Measurements from ENCODE around the gene RPL12. TPM values are rescaled to one million over a fixed set of nuclear protein-coding genes. Genes with fewer than 3 reads are reported as not detected.

RPL12 gene
- total RNA-seq, 4 donors from 2014 or later: 2,005 to 2,223 (median 2,119) TPM

DNA sequence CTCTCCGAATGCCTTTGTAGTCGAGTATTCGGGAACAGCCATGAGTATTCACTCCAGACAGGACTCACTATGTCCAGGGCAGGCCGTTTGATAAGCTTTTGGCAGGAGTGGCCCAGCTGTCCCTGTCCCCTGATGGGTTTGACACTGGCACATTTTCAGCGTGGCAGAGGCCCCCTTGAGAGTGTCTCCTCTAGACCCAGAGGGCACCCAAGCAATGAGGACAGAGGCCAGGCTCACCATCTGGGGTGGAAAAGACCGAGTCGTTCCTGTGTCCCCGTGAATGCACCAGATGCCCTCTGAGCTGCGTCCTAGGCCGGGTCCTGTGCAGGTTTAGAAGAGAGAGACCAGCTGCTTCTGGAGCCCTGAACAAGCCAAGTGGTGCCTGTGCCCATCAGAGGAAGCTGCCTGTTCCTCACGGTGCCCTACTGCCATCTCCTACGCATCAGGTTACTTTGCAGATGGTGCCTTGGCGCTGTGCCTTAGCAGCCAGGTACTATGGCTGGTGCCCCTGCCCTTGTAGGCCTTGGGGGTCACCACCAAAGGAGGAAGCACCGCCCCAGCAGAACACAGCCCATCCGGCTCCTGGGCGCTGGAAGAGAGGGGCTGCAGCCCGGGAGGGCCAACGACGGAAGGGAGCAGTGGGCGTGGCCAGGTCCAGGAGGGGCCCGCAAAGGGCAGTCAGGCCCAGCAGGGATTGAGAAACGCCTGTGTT lies 42.5 kb upstream of the RPL12 start:
- H3K9me3 ChIP-seq: no peaks in the 10 kb centered on the region
- H3K4me3 ChIP-seq: no peak overlapping the region
- H3K27ac ChIP-seq: no peak overlapping the region
- 79 to 80% methylated on average over 20 to 21 of the region's 22 CpGs for WGBS, 2 donors
- no peak for DNase-seq (ENCODE audit: low spot score in 2 of 2)
- no peaks in the 10 kb centered on the region for H3K27me3 ChIP-seq
- H3K36me3 ChIP-seq: peaks cover 0 to 98% (median 2%) of the 10 kb centered on the region in 3 donors
- no peak for TF ChIP-seq EP300 (IDR thresholded peaks at IDR 0.05)
- TF ChIP-seq, protein P1, sequence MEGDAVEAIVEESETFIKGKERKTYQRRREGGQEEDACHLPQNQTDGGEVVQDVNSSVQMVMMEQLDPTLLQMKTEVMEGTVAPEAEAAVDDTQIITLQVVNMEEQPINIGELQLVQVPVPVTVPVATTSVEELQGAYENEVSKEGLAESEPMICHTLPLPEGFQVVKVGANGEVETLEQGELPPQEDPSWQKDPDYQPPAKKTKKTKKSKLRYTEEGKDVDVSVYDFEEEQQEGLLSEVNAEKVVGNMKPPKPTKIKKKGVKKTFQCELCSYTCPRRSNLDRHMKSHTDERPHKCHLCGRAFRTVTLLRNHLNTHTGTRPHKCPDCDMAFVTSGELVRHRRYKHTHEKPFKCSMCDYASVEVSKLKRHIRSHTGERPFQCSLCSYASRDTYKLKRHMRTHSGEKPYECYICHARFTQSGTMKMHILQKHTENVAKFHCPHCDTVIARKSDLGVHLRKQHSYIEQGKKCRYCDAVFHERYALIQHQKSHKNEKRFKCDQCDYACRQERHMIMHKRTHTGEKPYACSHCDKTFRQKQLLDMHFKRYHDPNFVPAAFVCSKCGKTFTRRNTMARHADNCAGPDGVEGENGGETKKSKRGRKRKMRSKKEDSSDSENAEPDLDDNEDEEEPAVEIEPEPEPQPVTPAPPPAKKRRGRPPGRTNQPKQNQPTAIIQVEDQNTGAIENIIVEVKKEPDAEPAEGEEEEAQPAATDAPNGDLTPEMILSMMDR (IDR thresholded peaks at IDR 0.05): no peak
- TF ChIP-seq POLR2A (IDR thresholded peaks at IDR 0.05): no peak
- H3K4me1 ChIP-seq: peaks cover 0 to 21% (median 0%) of the 10 kb centered on the region in 4 donors

DNA sequence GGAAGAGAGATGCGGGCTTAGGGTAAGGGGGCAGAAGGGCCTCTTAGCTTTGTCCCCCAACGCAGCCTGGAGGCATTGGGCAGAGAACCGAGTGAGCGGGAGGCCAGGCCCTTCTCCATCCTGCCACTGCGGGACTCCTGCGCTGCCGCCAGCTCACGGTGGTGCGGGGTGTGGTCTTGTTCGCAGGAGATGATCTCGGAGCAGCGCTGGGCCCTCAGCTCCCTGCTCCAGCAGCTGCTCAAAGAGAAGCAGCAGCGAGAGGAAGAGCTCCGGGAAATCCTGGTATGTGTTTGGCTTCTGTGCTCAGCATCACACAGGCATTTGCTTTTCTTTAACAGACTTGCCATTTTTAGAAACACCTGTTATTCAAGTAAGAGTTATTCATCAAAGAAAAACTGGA lies 41.4 kb upstream of the RPL12 start:
- DNase-seq (ENCODE audit: low spot score in 2 of 2): no peak
- Histone ChIP-seq H3K27me3 (no peaks in the 10 kb centered on the region), H3K4me3 (no peak overlapping the region), H3K4me1 (peaks cover 0 to 12% (median 0%) of the 10 kb centered on the region in 4 donors), H3K27ac (no peak overlapping the region), H3K36me3 (peaks cover 0 to 96% (median 2%) of the 10 kb centered on the region in 3 donors), H3K9me3 (no peaks in the 10 kb centered on the region)
- 71 to 82% methylated on average over 14 of the region's 14 CpGs for WGBS, 2 donors
- TF ChIP-seq, protein P1 (IDR thresholded peaks at IDR 0.05): no peak
- no peak for TF ChIP-seq EP300 (IDR thresholded peaks at IDR 0.05)
- TF ChIP-seq POLR2A (IDR thresholded peaks at IDR 0.05): no peak

DNA sequence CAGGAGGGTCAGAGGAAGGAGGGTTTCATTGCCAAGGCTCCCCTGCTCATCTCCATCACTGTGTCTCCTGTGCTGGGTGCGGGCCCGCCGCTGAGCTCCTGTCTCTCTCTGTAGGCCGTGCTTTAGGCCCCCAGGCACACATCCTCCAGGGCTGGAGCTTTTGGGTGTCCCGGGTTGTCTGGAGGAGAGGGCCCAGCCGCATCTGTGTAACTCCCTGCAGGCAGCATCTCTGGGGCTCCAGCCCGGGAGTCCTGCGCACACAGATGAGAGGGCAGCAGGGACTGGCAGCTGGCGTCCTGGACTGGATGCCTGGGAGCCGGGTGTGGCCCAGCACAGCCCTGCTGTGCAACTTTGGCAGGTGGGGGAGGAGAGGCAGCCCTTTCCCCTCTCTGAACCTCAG lies 40.3 kb upstream of the RPL12 start:
- H3K36me3 ChIP-seq: peaks cover 0 to 96% (median 3%) of the 10 kb centered on the region in 3 donors
- TF ChIP-seq POLR2A (IDR thresholded peaks at IDR 0.05) (no peak), EP300 (IDR thresholded peaks at IDR 0.05) (no peak)
- TF ChIP-seq, protein P1 (IDR thresholded peaks at IDR 0.05): no peak
- H3K27ac ChIP-seq: no peak overlapping the region
- no peaks in the 10 kb centered on the region for H3K27me3 ChIP-seq
- no peaks in the 10 kb centered on the region for H3K9me3 ChIP-seq
- no peak overlapping the region for H3K4me3 ChIP-seq
- WGBS, 2 donors: 84 to 87% methylated on average over 5 to 8 of the region's 10 CpGs
- H3K4me1 ChIP-seq: peaks cover 0 to 11% (median 0%) of the 10 kb centered on the region in 4 donors
- DNase-seq (ENCODE audit: low spot score in 2 of 2): no peak

DNA sequence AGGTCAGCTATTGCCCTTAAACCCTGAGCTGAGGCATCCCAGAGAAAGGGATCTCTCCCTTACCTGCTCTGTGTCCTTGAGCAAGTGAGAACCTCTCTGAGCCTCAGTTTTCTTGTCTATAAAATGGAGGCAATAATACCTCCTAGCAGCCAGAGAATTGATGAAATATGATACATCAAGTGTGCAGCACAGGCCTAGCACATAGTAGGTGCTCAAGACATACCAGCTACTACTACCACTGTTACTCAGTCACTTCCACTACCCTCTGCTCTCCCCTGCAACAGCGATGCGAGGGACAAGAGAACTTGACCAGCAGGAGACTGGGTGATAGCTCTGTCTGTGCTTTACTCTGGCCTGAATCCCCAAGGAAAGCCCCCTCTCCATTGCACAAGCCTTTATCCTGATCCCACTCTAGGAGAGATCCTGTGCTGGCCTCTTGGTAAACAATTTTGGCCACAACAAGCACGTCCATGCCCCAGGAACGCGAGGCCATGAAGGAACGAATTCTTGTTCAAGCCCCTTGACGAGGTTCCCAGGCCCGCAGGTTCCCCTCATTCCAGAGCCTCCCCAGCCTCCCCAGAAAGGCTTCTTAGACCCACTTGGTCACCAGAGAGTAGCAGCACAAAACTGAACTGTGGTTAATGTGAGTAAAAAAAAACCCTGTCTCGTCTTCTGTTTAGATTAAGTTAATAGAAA lies 39.5 kb upstream of the RPL12 start:
- Histone ChIP-seq H3K27me3 (no peaks in the 10 kb centered on the region), H3K9me3 (no peaks in the 10 kb centered on the region), H3K27ac (no peak overlapping the region), H3K36me3 (peaks cover 0 to 96% (median 10%) of the 10 kb centered on the region in 3 donors), H3K4me3 (no peak overlapping the region), H3K4me1 (peaks cover 0 to 11% (median 0%) of the 10 kb centered on the region in 4 donors)
- TF ChIP-seq POLR2A (IDR thresholded peaks at IDR 0.05): no peak
- TF ChIP-seq EP300 (IDR thresholded peaks at IDR 0.05): no peak
- TF ChIP-seq, protein P1 (IDR thresholded peaks at IDR 0.05): no peak
- DNase-seq (ENCODE audit: low spot score in 2 of 2): no peak
- 76 to 85% methylated on average over 9 of the region's 9 CpGs for WGBS, 2 donors

Measured in tibial nerve (tissue), 4 donors.